SU-DHL-6 (cell line): ENCODE data around the gene SPRR2E.

Experiments used
- CTCF ChIP-seq: fragments of 200-600 bp; sonication (generic); IDR thresholded peaks from one replicate; pipeline ENCODE4 v1.5.1; 2017; ENCODE audit warnings: antibody characterized with exemption, mild to moderate bottlenecking, low read length, moderate library complexity; ENCODE audit not compliant: insufficient read depth, poor library complexity, severe bottlenecking
- EZH2phosphoT487 ChIP-seq: fragments of 200-600 bp; sonication (generic), shearing (Covaris generic); conservative IDR thresholded peaks from 2 replicates; pipeline ENCODE4 v1.6.1; 2018; ENCODE audit warnings: mild to moderate bottlenecking, antibody characterized with exemption, low read length, moderate library complexity, mixed read lengths

GRCh38 chr1:153127296-153127695, 33.0 kb upstream of the SPRR2E start:
- no peak for TF ChIP-seq CTCF
- TF ChIP-seq EZH2phosphoT487, result no peak
